ENCODE measurements around the gene BCL11B. TPM values are rescaled to one million over a fixed set of nuclear protein-coding genes. Genes with fewer than 3 reads are reported as not detected.

BCL11B gene
- total RNA-seq, 1 donor from 2014 or later = 1.3 TPM

GRCh38 chr14:99317231-99318090, 45.5 kb upstream of the BCL11B start:
- Histone ChIP-seq H3F3A (ENCODE audit: low read depth) (no peaks in the 10 kb centered on the region), H3K27me3 (no peaks in the 10 kb centered on the region), H4K20me1 (ENCODE audit: low read depth) (no peaks in the 10 kb centered on the region), H3K4me2 (no peak overlapping the region), H3K79me2 (ENCODE audit: low read depth) (no peaks in the 10 kb centered on the region), H3K4me1 (peaks cover 8% of the 10 kb centered on the region), H3K9ac (no peak overlapping the region), H3K27ac (no peak overlapping the region), H2AFZ (replicated peaks) (no peak overlapping the region), H3K9me3 (ENCODE audit: low read depth) (no peaks in the 10 kb centered on the region), H3K36me3 (no peaks in the 10 kb centered on the region), H3K4me3 (no peak overlapping the region)
- Mint-ChIP-seq H3K4me1 (peaks cover 18% of the 10 kb centered on the region), H3K9me3 (no peaks in the 10 kb centered on the region), H3K27me3 (ENCODE audit: insufficient read depth, low read depth) (peaks cover 6% of the 10 kb centered on the region), H3K27ac (no peak overlapping the region), H3K36me3 (no peaks in the 10 kb centered on the region), H3K4me3 (no peak overlapping the region)
- TF ChIP-seq EZH2phosphoT487 (IDR thresholded peaks at IDR 0.05) (no peak), CTCF (IDR thresholded peaks at IDR 0.05) (no peak), EZH2 (IDR thresholded peaks at IDR 0.05) (no peak)
- DNase-seq (ENCODE audit: low spot score) = no peak

GRCh38 chr14:99316281-99317163, 44.5 kb upstream of the BCL11B start:
- no peak overlapping the region for H3K27ac Mint-ChIP-seq
- Histone ChIP-seq H2AFZ (replicated peaks) (no peak overlapping the region), H3K4me2 (no peak overlapping the region), H3K4me1 (peaks cover 8% of the 10 kb centered on the region), H3K4me3 (no peak overlapping the region), H3K79me2 (ENCODE audit: low read depth) (no peaks in the 10 kb centered on the region), H3K27me3 (no peaks in the 10 kb centered on the region), H4K20me1 (ENCODE audit: low read depth) (no peaks in the 10 kb centered on the region), H3K36me3 (no peaks in the 10 kb centered on the region), H3K9ac (no peak overlapping the region), H3K9me3 (ENCODE audit: low read depth) (no peaks in the 10 kb centered on the region), H3F3A (ENCODE audit: low read depth) (no peaks in the 10 kb centered on the region), H3K27ac (no peak overlapping the region)
- H3K4me1 Mint-ChIP-seq = peaks cover 18% of the 10 kb centered on the region
- H3K4me3 Mint-ChIP-seq = no peak overlapping the region
- DNase-seq (ENCODE audit: low spot score) = no peak
- H3K36me3 Mint-ChIP-seq = no peaks in the 10 kb centered on the region
- TF ChIP-seq CTCF (IDR thresholded peaks at IDR 0.05) (no peak), EZH2phosphoT487 (IDR thresholded peaks at IDR 0.05) (no peak), EZH2 (IDR thresholded peaks at IDR 0.05) (no peak)
- H3K9me3 Mint-ChIP-seq = no peaks in the 10 kb centered on the region
- peaks cover 4% of the 10 kb centered on the region for H3K27me3 Mint-ChIP-seq (ENCODE audit: insufficient read depth, low read depth)

GRCh38 chr14:99315197-99315596, 43.2 kb upstream of the BCL11B start:
- Histone ChIP-seq H2AFZ (replicated peaks) (no peak overlapping the region), H4K20me1 (ENCODE audit: low read depth) (no peaks in the 10 kb centered on the region), H3K36me3 (no peaks in the 10 kb centered on the region), H3K9me3 (ENCODE audit: low read depth) (no peaks in the 10 kb centered on the region), H3K4me1 (peaks cover 8% of the 10 kb centered on the region), H3K27me3 (no peaks in the 10 kb centered on the region), H3K4me2 (no peak overlapping the region), H3F3A (ENCODE audit: low read depth) (no peaks in the 10 kb centered on the region), H3K27ac (no peak overlapping the region), H3K4me3 (no peak overlapping the region), H3K9ac (no peak overlapping the region), H3K79me2 (ENCODE audit: low read depth) (no peaks in the 10 kb centered on the region)
- Mint-ChIP-seq H3K36me3 (no peaks in the 10 kb centered on the region), H3K4me3 (no peak overlapping the region), H3K4me1 (peaks cover 18% of the 10 kb centered on the region), H3K9me3 (peaks cover 6% of the 10 kb centered on the region), H3K27me3 (ENCODE audit: insufficient read depth, low read depth) (peaks cover 4% of the 10 kb centered on the region), H3K27ac (peak overlapping the region; percentile 42)
- DNase-seq (ENCODE audit: low spot score) = no peak
- TF ChIP-seq CTCF (IDR thresholded peaks at IDR 0.05) (no peak), EZH2 (IDR thresholded peaks at IDR 0.05) (no peak), EZH2phosphoT487 (IDR thresholded peaks at IDR 0.05) (no peak)

Data from neural progenitor cell (in vitro differentiated cells).